GM18951 (cell line): ENCODE data around the gene CCL4.
"Not testable (repeated sequence)": the region's sequence is repeated elsewhere in the genome, so short reads cannot be mapped to it uniquely, and the experiment has no call there.

Experiments used
- POLR2A ChIP-seq: IDR thresholded peaks from 4 replicates; pipeline ENCODE4 v1.6.1; 2011; ENCODE audit warnings: mild to moderate bottlenecking; ENCODE audit not compliant: insufficient read length, insufficient read depth; ENCODE audit errors: extremely low read depth
- in situ Hi-C: fragments of 300-500 bp; cut with MboI; formaldehyde crosslinking; loops from one replicate; pipeline ENCODE4 v1.12.0; 2022; ENCODE audit warnings: low sequenced_read_pairs, mixed read lengths, inconsistent platforms; ENCODE audit not compliant: unreplicated experiment

CCL4 gene

DNA sequence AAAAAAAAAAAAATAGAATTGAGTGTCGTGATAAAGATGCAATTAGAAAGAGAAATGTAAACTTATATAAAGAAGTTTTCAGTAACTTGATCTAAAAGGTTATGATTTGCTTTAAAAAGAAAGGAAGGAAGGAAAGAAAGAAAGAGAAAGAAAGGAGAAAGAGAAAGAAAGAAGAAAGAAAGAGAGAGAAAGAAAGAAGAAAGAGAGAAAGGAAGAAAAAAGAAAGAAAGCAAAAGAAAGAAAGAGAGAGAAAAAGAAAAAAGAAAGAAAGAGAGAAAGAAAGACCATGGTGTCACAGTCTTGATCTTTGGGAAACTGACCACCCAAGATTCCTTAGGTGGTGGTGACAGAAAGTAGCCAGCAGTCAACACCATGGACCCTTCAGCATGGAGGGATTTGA, 9.4 kb upstream of the CCL4 start:
- no peak for TF ChIP-seq POLR2A
- in situ Hi-C loops = no loop called here

DNA sequence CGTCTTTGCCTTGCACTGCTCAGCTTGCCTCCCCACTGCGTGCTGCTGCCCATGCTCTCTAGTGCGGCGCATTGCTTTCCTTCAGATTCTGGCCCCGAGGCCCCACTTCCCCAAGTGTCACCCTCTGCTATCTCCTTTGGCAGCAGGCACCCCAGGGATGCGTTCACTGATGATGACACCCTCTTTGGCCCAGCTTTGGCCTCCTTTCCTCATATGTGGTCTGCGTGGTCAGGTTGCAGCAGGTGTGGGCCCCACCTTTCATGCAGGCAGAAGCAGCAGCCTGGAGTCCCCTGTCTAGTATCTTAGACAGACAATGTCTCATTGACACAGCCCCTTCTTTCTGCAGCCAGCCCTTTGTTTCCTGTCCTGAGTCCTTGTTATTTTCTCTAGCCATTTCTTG, 8.9 kb upstream of the CCL4 start:
- no peak for TF ChIP-seq POLR2A
- in situ Hi-C loops = no loop called here

DNA sequence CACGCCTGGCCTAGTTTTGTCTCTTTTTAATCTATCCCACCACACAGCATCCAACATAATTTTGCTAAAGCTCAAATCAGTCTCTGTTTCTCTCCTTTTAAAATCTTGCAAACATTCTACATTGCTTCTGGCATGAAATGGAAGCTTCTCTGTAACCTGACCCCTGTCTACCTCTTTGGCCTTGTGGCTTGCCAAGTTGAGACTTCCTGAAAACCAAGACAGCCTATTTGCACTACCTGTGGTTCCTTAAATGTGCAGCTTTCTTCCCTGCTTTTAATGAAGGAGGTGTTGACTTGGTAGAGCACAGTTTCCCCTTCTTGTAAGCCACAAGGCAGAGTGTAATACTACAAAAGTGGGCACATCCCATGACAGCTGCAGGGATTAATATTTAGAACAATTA, 7.6 kb upstream of the CCL4 start:
- in situ Hi-C loops = no loop called here
- TF ChIP-seq POLR2A = no peak

DNA sequence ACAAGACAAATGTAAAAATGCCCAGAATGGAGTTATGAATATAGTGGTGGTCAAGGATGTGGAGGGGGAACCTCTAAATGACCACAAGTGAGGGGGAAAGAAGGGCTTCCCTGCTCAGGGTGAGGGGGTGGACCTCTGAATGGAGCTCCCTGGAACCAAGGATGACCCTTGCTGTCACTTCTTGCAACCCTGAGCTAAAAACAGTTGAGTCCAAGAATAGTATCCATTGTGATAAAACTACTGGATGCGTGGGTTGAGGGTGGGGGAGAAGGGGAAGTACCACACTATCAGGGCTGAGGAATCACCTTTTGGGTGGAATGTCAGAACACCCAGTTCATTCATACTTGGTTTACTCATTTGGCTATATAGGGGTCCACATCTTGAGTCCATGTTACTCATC, 4.6 kb upstream of the CCL4 start:
- in situ Hi-C loops = not testable (repeated sequence)

DNA sequence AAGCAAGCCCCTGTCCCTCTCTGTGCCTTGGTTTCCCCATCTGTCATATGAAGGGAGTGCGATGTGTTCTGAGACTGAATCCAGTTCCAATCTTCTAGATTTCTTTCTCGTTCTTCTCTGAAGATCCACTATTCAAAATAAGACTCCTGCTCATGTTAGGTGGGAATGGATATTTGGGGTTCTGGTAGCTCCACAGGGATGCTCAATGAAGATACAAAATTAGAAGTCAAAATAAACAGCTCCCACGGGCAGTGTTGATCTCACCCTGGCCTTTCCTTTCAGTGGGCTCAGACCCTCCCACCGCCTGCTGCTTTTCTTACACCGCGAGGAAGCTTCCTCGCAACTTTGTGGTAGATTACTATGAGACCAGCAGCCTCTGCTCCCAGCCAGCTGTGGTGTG, 619 bp downstream of the CCL4 start:
- in situ Hi-C loops = loop anchor here (10.0 kb wide), 1 partner anchor 111 kb away; the partner anchor contains the start of gene CCL4L2

DNA sequence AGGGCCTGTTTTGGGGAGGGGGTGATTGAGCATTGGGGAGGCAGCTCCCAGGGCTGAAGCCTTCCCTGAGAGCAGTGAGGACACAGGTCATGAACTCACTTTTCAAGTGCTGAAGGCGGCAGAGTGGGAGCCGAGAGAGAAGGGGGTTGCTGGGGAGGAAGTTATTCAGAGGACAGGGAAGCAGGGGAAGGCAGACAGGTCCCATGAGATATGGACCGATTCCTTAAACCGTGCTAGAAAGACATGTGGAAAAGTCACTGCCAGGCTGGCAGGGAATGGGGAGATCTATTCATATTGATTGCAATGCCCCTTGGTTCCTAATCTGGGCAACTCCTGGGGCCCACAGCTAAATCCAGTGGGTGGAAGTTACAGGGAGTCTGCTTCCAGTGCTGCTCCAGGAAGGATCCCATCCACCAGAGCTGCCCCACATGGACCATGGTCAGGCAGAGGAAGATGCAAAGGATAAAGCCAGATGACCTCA, 1.1 kb downstream of the CCL4 start:
- in situ Hi-C loops = loop anchor here (10.0 kb wide), 1 partner anchor 110 kb away; the partner anchor contains the start of gene CCL4L2
- TF ChIP-seq POLR2A = no peak

DNA sequence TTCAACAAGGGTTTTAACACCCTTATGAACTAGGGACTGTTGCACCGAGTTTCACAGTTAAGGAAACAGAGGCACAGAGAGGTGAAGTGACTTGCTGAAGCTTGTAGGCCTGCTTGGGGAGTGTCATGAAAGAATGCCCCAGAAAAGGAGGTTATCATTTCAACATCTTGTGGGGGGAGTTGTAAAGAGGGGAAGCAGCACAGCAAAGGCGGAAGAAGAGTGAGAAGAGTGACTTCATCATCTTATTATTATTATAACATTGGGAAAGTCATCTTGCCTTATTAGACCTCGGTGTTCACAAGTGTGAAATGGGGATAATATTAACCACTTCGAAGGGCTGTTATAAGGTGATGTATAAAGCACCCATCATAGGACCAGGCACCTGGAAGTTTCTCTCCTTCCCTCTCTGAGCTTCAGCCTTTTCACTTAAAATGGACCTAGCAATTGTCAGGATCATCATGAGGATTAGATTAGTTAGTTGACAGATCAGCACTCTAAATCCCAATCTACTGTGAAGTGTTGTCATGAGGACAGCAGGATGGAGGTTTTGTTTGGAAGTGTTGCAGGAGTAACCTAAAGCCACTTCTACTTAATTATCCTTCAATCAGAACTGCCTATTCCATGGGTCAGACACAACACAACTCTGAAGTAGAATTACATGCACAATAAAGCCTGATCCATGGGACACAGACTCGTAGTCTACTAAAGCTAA, 2.3 kb downstream of the CCL4 start:
- in situ Hi-C loops = loop anchor here (10.0 kb wide), 1 partner anchor 109 kb away; the partner anchor contains the start of gene CCL4L2
- TF ChIP-seq POLR2A = peak; percentile 18

DNA sequence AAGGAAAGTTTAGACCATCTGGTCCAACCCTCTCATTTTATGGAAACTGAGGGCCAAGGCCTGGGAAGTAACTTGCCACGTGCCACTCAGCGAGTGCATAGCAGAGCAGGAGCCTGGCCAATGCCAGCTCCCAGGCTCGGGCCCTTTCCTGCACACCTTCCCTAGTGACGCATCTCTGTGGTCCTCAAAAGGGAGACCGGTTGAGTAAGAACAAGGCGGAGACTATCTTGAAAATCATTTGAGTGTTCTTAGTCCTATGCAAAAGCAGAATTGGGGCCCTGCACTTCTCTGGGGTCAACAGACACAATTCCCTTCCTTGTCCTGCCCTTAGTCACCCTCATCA, 2.8 kb downstream of the CCL4 start:
- in situ Hi-C loops = loop anchor here (10.0 kb wide), 1 partner anchor 108 kb away; the partner anchor contains the start of gene CCL4L2

DNA sequence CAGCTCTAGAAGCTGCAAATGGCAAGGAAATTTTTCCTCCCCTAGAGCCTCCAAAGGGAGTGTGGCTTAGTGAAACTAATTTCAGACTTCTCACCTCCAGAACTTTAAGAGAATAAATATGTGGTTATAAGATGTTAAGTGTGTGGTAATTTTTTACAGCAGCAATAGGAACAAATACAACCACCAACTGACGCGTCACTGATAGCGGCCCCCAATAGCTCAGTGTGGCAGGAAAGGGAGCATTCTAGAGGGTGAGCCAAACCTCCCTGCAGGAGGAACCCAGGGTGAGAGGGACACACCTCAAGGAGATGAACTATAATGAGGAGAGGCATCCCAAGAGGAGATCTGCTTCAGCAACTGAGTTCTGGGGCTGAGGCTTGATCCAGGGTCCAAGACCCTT, 4.0 kb downstream of the CCL4 start:
- no peak for TF ChIP-seq POLR2A

More for the DNA sequence above, 2.8 kb downstream of the CCL4 start:
- peak; percentile 12 for TF ChIP-seq POLR2A

DNA sequence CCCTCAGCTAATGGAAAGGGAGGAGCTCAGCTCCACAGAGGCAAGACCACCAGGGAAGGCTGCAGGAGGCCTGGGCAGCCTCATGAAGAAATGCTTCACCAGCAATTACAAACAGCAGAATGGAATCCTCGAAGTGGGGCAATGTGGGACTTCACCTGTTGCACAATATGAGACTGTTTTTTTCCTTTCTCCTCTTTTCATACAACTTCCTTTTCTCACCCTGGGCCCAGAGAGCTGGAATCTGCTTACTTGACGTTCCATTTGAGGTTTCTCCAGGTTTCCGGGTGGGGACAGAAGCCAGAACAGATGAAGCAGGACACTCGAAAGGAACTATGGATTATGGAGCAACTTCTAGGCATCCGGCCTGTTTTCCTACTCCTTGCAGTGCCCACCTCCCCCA, 4.6 kb downstream of the CCL4 start:
- in situ Hi-C loops = loop anchor here (10.0 kb wide), 1 partner anchor 107 kb away; the partner anchor contains the start of gene CCL4L2

More for the DNA sequence above, 4.0 kb downstream of the CCL4 start:
- in situ Hi-C loops = loop anchor here (10.0 kb wide), 1 partner anchor 107 kb away; the partner anchor contains the start of gene CCL4L2

DNA sequence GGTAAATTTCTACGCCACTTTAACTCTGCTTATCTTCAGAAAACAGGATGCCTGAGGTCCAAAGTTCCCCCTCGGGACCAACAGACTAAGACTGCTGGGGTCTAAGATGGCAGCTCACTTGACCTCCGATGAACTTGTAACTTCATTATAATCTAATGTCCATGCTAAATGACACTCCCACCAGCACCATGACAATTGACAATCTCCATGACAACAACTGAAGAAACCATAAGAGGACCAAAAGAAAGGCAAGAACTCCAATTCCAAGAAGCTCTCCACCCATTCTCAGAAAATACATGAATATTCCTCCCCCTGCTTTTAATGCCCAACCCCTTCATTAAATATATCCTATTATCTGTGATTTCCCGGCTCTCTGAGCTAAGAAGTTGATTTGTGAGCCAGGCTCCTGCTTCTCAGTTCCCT, 7.5 kb downstream of the CCL4 start:
- TF ChIP-seq POLR2A = no peak
- in situ Hi-C loops = no loop called here

DNA sequence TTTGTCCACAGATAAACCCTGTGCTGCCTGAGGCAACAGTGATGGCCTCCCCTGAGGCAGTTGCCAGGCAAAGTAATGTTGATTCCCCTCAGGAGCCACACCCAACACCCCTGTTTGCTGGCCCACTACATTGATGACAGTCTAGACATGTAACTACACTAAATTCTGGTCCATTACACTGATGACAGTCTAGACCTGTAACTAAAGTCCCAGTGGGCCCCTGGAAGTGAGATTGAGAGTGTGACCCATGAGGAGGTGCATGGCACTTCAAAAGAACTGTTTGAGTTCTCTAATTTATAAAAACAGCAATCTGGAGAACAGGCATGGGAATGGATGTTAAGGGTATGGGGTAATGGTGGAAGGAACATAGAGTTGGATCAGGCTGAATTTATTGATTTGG, 8.9 kb downstream of the CCL4 start:
- in situ Hi-C loops = no loop called here

DNA sequence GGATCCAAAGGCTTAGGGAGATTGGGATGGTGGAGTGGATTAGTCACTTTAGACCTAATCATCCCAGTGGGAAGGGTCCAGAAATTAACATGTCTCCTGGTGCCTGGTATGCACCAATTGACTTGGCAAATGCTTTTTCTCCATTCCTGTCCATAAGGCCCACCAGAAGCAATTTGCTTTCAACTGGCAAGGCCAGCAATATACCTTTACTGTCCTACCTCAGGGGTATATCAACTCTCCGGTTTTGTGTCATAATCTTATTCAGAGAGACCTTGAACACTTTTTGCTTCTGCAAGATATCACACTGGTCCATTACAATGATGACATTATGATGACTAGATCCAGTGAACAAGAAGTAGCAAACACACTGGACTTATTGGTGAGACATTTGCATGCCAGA, 9.5 kb downstream of the CCL4 start:
- in situ Hi-C loops = not testable (repeated sequence)

More for the DNA sequence above, 8.9 kb downstream of the CCL4 start:
- TF ChIP-seq POLR2A = no peak

DNA sequence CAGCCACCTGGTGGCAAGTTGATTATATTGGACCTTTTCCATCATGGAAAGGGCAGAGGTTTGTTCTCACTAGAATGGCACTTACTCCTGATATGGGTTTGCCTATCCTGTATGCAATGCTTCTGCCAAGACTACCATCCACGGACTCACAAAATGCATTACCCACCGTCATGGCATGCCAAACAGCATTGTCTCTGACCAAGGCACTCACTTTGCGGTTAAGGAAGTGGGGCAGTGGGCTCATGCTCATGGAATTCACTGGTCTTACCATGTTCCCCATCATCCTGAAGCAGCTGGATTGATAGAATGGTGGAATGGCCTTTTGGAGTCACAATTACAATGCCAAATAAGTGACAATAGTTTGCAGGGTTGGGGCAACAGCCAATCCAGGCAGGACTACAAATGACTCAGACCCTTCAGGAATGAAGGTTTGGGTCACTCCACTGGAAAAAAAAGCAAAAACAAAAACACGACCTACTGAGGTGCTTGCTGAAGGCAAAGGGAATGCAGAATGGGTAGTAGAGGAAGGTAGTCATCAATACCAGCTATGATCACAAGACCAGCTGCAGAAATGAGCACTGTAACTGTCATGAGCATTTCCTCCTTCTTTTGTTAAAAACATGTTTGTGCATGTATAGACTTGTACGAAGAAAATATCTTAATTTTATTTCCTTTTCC, 11.5 kb downstream of the CCL4 start:
- in situ Hi-C loops = not testable (repeated sequence)

DNA sequence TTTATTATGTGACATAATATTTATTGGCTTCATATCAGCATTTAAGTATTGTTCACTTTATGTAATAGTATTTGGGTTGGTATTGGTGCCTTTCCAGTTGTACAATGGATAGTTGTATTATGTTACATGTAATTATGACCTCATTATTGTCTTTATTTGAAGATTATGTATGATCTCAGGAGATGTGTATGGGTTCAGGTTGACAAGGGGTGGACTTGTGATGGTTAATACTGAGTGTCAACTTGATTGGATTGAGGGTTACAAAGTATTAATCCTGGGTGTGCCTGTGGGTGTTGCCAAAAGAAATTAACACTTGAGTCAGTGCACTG, 12.0 kb downstream of the CCL4 start:
- in situ Hi-C loops = not testable (repeated sequence)
